GM18526 (cell line): ENCODE results near the gene SDHAF1.

Experiments
- POLR2A ChIP-seq: IDR thresholded peaks from 3 replicates; pipeline ENCODE4 v1.6.1; 2011; ENCODE audit not compliant: insufficient read length; ENCODE audit errors: extremely low read depth

Gene SDHAF1

DNA sequence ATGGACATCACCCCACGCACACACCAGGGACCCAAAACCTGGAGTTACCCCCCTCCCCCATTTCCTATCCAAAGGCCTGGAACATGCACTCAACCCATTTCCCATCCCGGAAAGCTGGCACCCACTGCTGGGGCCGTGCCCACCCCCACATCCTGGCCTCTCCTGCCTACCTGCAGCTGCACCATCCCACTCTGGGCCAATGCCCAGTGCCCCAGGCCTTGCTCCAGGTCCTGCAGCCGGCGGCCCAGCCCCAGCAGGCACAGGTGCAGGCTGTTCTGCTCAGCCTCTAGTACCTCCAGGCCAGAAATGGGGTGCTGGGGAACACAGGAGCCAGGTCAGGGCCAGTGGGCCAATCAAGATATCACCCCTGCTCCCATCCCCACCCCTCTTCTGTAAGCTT, 12.0 kb downstream of the SDHAF1 start:
- TF ChIP-seq POLR2A: no peak

DNA sequence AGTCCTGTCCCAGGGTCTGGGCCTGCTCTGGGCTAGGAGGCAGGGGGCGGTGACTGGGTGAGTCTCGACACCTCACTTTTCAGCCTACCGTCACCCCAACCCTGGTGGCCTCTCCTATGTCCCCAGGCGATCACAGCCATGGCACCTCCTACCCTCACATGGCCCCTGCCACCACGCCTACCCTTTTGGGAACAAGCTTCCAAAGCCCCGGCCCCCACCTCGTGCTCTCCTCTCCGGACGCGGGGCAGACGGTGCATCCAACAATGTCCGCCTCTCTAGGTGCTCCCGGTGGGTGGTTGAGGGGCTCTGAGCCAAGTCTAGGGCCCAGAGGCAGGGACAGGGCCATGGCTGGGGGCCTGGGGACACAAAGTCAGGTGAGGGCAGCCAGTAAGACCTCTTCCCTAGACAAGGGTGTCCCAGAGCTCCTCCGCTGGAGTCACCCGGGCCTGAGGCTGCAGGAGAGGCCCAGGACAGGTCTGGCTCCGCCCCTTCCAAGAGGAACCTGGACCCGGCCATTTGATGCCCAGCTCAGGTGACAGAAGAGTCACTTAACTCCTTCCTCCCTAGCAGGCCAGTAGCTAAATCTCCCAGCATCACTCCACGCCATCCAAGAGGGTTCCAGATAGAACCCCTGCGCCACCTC, 13.5 kb downstream of the SDHAF1 start, which contains the start of gene SYNE4:
SYNE4 (minus strand) TSS at position 478 of the 643 bp plus-strand sequence; CDS start at position 346, 132 bp downstream.
- no peak for TF ChIP-seq POLR2A

GRCh38 chr19:36009220-36009619, 14.2 kb downstream of the SDHAF1 start:
- TF ChIP-seq POLR2A: no peak

- TF ChIP-seq POLR2A: no peak
Observed at GRCh38 chr19:36009633-36010379, 14.8 kb downstream of the SDHAF1 start.

- no peak for TF ChIP-seq POLR2A
Observed at GRCh38 chr19:36010402-36010801, 15.4 kb downstream of the SDHAF1 start.

DNA sequence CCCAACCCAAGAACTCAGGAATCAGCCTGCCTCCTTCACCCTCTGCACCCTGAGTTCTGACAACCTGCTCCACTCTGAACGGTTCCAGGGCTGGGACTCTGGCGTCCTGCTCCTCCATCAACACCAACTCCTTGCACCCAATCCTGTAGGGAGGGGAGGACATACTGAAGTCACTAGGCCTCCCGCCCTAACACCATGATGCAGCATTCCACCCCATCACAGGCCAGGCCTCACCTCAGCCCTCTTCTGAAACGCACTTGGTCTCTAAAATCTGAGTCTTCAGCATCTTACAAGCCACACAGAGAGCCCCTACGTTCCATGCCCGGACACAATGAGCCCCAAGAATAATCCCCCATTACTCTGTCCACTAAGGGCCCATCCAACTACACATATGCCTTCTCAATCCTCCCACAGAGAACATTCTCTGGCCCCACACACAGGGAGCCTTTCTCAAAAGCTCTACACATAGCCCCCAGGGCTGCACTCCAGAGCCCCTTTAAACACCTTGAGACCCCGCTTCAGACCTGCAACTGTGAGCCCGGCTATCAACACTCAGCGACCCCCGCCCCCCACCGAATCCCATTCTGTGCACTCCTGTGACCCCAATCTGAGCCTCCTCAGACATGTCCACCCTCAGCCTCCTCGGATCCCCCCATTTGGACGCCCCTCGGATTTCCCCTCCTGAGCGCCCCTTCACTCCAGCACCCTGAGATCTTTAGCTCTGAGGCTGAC, 18.5 kb downstream of the SDHAF1 start:
- TF ChIP-seq POLR2A: no peak

GRCh38 chr19:36014012-36014924, 19.3 kb downstream of the SDHAF1 start, which contains the start of gene ALKBH6:
Gene ALKBH6 (minus strand): TSS chr19:36014213. CDS start chr19:36013397, 816 bp downstream.
- TF ChIP-seq POLR2A: peak; percentile 67

DNA sequence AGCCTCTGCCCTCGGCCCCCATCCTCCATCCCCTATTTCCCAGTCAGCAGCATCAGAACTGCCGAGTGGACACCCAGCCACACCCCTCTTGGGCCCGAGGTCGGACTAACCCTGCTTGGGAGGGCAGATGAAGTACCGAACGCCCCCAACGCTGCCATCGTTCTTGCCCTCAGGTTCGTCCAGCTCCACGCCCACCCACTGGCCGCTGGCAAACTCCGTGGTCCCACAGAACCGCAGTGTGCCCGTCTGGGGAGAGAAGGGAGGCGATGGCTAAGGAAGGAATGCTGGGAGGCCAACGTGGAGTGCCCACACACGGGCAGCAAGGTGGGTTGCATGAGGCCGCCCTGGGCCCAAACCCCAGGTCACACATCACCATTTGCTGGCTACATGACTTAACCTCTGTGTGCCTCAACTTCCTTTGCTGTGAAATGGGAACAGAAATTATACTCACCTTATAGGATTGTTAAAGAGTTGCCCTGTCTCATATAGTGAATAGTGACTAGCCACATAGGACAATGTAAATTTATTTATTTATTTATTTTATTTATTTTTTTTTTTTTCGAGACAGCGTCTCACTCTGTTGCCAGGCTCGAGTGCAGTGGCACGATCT, 24.2 kb downstream of the SDHAF1 start:
- no peak for TF ChIP-seq POLR2A

- TF ChIP-seq POLR2A: no peak
Observed at GRCh38 chr19:36023432-36023831, 28.4 kb downstream of the SDHAF1 start.

GRCh38 chr19:36025541-36025940, 30.6 kb downstream of the SDHAF1 start:
- no peak for TF ChIP-seq POLR2A

DNA sequence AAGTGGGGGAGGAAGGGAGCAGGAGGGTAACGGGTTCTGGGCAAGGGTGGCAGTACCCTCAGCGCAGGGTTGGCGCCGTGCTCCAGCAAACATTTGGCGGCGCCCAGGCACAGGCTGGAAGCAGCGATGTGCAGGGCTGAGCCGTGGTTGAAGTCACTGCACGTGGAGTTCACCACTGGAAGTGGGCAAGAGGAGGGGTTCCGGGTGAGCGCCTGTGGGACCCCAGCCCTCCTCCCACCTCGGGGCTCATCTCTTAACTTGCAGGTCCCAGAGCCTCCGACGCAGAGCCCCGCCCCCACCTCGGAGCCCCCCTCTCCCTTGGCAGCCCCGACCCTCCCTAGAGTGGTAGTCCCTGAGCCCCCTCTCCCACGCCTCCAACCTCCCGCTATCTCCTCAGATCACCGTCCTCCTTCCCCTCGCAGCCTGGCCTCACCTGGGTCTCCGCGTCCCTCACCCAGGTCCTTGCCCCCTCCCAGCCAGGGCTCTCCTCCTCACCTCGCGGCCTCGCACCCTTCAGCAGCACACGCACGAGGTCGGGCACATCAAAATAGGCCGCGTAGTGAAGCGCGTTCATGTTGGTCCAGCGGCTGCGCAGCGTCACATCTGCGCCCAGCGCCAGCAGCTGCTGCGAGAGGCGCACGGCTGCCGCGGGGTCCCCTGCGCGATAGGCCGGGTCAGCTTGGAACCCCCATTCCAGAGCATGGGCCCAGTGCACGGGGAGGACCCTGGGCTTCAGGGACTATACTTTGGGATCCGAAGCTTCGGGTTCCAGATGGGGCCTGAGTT, 31.3 kb downstream of the SDHAF1 start:
- no peak for TF ChIP-seq POLR2A

DNA sequence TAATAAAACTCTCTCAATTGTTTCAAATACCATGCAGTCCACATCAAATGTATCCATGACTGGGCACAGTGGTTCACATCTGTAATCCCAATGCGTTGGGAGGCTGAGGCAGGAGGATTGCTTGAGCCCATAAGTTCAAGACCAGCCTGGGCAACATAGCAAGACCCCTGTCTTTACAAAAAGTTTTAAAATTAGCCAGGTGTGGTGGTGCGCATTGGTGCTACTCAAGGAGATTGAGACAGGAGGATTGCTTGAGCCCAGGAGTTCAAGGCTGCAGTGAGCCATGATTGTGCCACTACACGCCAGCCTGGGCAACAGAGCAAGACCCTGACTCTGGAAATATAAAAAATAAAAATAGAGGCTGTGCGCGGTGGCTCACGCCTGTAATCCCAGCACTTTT, 32.7 kb downstream of the SDHAF1 start:
- TF ChIP-seq POLR2A: no peak

DNA sequence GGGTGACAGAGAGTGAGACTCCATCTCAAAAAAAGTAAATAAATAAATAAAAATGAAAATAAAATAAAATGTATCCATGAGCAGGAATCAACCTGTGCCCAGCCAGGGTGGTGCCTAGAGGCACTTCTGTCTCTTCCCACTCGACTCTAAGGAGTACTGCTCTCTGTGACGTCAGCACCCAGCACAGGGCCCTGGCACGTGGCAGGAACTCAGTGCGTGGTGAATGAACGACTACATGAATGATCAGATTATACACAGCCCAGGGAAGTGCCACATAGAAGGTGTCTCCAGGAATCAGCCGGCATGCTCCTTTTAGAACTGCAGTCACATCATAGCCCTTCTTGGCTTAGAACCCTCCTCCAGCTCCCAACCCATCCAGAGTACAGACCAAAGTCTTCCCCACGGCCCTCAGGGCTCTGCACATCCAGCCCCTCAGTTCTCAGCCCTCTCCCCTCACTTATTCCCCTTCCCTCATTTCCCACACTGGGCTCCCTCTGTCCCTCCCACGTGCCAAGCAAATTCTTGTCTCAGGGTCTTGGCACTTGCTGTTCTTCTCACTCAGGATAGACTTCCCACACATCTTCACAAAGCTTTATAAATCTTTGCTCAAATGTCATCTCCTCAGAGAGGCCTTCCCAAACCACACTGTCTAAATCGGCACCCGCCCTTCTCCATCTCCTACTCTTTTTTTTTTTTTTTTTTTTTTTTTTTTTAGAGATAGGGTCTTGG, 33.5 kb downstream of the SDHAF1 start:
- no peak for TF ChIP-seq POLR2A
